ENCODE measurements around the gene PHTF2.

DNA sequence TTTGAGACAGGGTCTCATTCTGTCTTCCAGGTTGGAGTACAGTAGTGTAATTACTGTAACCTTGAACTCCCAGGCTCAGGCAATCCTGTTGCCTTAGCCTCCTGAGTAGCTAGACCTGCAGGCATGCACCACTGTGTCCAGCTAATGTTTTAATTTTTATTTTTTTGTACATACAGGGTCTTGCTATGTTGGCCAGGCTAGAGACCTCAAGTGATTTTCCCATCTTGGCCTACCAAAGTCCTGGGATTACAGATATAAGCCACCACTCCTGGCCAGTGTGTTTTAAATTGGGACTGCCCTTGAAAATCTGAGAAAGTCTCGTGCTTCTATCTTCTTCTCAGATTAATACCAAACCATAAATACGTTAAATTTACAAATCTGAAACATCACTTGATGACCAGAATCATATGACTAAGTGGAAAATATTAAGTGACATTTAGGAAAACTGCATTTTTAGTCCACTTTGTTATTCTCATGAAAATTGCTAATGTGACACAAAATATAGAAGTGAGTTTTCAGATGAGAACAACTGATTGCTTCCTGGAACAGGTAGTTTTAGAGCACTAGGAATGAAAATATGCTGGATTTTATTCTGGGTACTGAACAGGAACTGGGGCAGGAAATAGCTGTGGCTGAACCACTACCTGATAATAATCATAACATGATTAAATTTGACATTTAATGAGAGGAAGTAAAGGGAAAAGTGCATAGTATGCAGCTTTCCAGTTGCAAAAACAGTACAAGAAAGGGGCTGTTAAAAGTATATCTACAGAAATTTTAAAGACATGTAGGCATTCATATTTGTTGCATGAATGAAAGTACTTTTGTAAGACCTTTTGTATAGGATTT is 4.2 kb downstream of the PHTF2 start:
- TF ChIP-seq EZH2 (IDR thresholded peaks at IDR 0.05; ENCODE audit: insufficient read depth, poor library complexity, severe bottlenecking): no peak
- no peak for TF ChIP-seq EZH2phosphoT487 (IDR thresholded peaks at IDR 0.05; ENCODE audit: insufficient read depth, low read depth)
